Left ventricle myocardium inferior (tissue), 1 donor: ENCODE results near the gene NUP37. TPM values are rescaled to one million over a fixed set of nuclear protein-coding genes. Genes with fewer than 3 reads are reported as not detected.

ENCODE experiments used
- DNase-seq: peaks from one replicate; pipeline ENCODE4 v3.0.0-alpha.2; 2020
- H3K27ac ChIP-seq: fragments of 200-600 bp; replicated peaks from 2 replicates; pipeline ENCODE4 v1.8.0; 2021
- H3K27me3 ChIP-seq: fragments of 200-600 bp; 2 replicates; pipeline ENCODE4 v1.8.0; 2021; ENCODE audit warnings: low read depth
- H3K36me3 ChIP-seq: fragments of 200-600 bp; 2 replicates; pipeline ENCODE4 v1.8.0; 2021
- H3K4me1 ChIP-seq: fragments of 200-600 bp; 2 replicates; pipeline ENCODE4 v1.8.0; 2021
- H3K4me3 ChIP-seq: fragments of 200-600 bp; 2 replicates; pipeline ENCODE4 v1.8.0; 2021; ENCODE audit warnings: mild to moderate bottlenecking, moderate library complexity
- H3K9me3 ChIP-seq: fragments of 200-600 bp; replicated peaks from 2 replicates; pipeline ENCODE4 v1.8.0; 2021
- intact Hi-C: fragments of 100-400 bp; cut with micrococcal nuclease; formaldehyde crosslinking; loops from one replicate; pipeline ENCODE4 v1.11.0; 2022
- total RNA-seq: library from RNA; stranded (reverse); fragmentation: NEBNext Ultra II Directional; extraction: Animal tissue kit (Norgen Biotek cat#: 25700); gene quantifications from one replicate; pipeline ENCODE4 v1.2.1, GENCODE V29; 2021
- TF ChIP-seq, protein P1 (sequence below): fragments of 200-600 bp; IDR thresholded peaks from 2 replicates; pipeline ENCODE4 v1.8.0; 2021; ENCODE audit warnings: antibody characterized with exemption, mild to moderate bottlenecking, borderline replicate concordance
- donor health status: DM: no; HTN: yes; CAD: no; lungs with severe emphysema.

Gene NUP37
- total RNA-seq, 1 donor from 2014 or later, result 20.6 TPM

DNA sequence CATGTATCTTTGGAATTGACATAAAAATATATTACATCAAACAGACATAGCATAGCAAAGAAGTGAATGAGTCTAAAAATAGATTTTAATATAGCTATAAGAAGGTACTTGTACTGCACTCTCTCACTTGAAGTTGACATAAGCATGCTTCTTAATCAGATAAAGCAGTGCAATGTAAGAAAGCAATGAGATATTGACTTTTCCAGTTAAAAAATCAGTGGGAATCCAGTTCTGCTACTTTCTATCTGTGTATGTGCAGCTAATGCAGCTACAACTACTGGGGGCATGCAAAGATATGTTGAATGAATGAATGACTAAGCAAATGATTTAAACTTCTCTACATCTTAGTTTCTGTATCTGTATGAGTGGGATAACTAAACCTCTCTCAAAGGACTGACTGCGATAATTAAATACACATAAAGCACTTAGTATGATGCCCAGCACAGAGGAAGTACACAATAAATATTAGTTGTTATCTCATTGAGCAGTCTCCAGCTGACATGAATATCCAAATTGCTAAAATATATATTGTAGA is 68.4 kb downstream of the NUP37 start:
- TF ChIP-seq, protein P1, sequence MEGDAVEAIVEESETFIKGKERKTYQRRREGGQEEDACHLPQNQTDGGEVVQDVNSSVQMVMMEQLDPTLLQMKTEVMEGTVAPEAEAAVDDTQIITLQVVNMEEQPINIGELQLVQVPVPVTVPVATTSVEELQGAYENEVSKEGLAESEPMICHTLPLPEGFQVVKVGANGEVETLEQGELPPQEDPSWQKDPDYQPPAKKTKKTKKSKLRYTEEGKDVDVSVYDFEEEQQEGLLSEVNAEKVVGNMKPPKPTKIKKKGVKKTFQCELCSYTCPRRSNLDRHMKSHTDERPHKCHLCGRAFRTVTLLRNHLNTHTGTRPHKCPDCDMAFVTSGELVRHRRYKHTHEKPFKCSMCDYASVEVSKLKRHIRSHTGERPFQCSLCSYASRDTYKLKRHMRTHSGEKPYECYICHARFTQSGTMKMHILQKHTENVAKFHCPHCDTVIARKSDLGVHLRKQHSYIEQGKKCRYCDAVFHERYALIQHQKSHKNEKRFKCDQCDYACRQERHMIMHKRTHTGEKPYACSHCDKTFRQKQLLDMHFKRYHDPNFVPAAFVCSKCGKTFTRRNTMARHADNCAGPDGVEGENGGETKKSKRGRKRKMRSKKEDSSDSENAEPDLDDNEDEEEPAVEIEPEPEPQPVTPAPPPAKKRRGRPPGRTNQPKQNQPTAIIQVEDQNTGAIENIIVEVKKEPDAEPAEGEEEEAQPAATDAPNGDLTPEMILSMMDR, result no peak
- intact Hi-C loops, result no loop called here
- no peak overlapping the region for H3K4me3 ChIP-seq
- no peaks in the 10 kb centered on the region for H3K4me1 ChIP-seq
- H3K27ac ChIP-seq, result no peak overlapping the region
- DNase-seq, result no peak
- no peaks in the 10 kb centered on the region for H3K27me3 ChIP-seq
- H3K36me3 ChIP-seq, result peaks cover 82% of the 10 kb centered on the region
- no peaks in the 10 kb centered on the region for H3K9me3 ChIP-seq

DNA sequence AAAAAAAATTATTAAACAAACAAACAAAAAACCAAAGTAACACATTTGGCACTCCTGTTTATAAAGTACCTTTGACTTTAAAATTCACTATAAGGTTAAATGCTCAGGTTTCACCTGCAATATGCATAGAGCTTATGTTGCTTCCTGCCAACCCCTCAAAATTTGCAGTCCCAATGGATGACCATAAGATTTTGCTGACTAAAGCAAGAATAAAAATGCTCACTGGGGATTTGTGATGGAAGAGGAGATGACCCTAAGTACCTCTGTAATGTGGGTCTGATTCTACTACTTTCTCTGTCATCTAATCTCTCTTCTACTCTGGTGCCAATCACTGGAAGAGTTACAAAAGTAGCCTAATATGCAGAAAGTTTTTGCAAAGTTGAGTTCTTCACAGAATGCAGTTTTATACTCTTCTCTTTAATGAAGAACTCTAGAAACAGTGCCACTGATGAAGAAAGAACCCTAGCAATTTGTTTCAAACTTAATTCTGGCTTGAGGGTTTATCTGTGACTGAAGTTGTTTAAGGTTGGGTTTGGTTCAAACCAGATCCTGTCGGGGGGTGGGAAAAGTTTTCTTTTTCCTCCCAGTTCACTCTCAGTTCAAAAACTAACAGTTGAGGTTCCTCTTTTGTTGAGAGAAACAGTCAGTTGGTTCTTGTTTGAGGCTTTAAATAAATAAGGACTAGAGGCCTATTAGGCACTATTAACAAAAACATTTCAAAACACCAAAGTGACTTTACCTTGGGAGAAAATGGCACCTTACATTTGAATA is 69.1 kb downstream of the NUP37 start:
- H3K36me3 ChIP-seq, result peaks cover 82% of the 10 kb centered on the region
- H3K27ac ChIP-seq, result no peak overlapping the region
- no peaks in the 10 kb centered on the region for H3K9me3 ChIP-seq
- no peak for DNase-seq
- no peaks in the 10 kb centered on the region for H3K27me3 ChIP-seq
- intact Hi-C loops, result no loop called here
- no peak overlapping the region for H3K4me3 ChIP-seq
- no peaks in the 10 kb centered on the region for H3K4me1 ChIP-seq
- TF ChIP-seq, protein P1, result no peak

DNA sequence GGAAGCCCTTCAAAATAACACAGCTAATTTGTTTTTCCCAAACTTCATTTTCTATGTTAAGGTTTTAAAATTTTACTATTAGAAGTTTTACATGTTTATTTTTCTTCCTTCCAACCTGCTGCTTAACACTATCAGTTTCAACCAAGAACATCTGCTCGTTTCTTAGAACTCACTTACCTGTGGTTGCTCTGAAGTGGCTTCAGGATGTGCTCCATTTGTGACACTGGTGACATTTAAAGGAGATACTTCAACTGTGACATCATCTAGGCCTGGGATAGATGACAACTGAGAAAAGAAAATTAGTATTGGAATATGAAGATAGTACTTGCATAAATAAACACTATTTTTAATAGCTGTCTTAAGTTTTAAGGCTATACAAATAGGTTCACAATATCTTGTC is 76.0 kb downstream of the NUP37 start:
- Histone ChIP-seq H3K36me3 (peaks cover 79% of the 10 kb centered on the region), H3K27ac (no peak overlapping the region), H3K4me1 (no peaks in the 10 kb centered on the region), H3K27me3 (no peaks in the 10 kb centered on the region), H3K9me3 (no peaks in the 10 kb centered on the region), H3K4me3 (no peak overlapping the region)
- TF ChIP-seq, protein P1, result no peak
- intact Hi-C loops, result no loop called here
- DNase-seq, result no peak

DNA sequence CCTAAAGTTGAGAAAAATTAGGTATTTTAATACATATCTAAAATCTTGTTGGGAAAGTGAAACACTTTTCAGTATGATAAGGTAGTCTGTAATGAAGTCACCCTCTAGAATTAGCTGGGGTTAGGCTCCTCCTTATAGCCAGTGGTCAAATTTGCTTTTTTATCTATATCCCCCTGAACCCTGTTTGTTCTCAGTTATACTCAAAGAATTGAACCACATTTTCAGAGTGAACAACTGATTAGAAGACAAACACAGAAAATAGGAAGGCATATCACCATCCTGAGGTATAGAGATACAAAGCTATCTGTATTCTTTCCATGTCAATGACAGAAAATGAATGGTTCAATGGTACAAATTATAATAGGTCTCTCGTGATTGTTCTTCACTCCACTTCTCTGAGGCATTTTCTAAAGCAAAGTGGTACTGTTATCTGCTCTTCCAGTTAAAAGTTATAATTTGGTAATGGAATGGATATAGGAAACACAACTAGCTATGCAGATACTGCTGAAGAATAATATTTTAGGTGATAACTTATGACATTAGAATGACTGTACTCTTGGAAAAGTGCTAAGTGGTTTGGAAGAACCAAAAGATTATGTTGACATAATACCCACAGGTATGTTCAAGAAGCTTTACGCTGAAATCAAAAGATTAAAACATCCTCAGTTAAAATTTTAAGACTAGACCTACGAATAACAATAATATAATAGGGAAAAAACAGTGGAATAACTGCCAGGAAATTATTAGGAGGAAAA is 85.7 kb downstream of the NUP37 start:
- no peak overlapping the region for H3K27ac ChIP-seq
- no peaks in the 10 kb centered on the region for H3K4me1 ChIP-seq
- H3K36me3 ChIP-seq, result peaks cover 66% of the 10 kb centered on the region
- H3K27me3 ChIP-seq, result no peaks in the 10 kb centered on the region
- intact Hi-C loops, result no loop called here
- TF ChIP-seq, protein P1, result no peak
- H3K4me3 ChIP-seq, result no peak overlapping the region
- no peaks in the 10 kb centered on the region for H3K9me3 ChIP-seq
- no peak for DNase-seq

DNA sequence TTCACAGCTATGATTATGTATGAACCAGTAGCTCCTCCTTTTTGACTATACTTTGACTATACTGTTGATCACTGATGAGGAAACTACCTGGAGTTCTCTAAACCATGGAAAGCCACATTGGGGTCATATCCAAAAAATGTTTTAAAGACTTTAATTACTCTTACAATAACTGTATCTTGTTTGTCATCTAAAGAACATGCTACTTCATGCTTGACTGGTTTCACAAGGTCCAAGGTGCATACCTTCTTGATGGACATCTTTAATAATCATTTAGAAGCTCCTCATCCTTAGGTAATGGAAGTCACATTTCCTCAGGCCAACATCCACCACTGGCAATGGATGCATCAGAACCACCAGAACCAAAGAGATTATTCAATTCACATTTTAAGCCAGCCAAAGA is 88.1 kb downstream of the NUP37 start:
- peaks cover 43% of the 10 kb centered on the region for H3K36me3 ChIP-seq
- TF ChIP-seq, protein P1, result no peak

More for the DNA sequence above, 88.1 kb downstream of the NUP37 start:
- Histone ChIP-seq H3K4me3 (no peak overlapping the region), H3K4me1 (no peaks in the 10 kb centered on the region), H3K27me3 (no peaks in the 10 kb centered on the region), H3K27ac (no peak overlapping the region), H3K9me3 (no peaks in the 10 kb centered on the region)
- intact Hi-C loops, result no loop called here
- DNase-seq, result no peak
